ENCODE results near the gene MED7.

MED7 gene

GRCh38 chr5:157184117-157184670 is 41.5 kb upstream of the MED7 start:
- in situ Hi-C loops (cut with HindIII; ENCODE audit: low pct_ligation_motif_present, low sequenced_read_pairs): no loop called here
- no peak for TF ChIP-seq CTCF (IDR thresholded peaks at IDR 0.05; ENCODE audit: low read depth, low read length, missing control alignments)
- Histone ChIP-seq H3K36me3 (replicated peaks) (no peaks in the 10 kb centered on the region), H3K27ac (no peak overlapping the region), H3K27me3 (replicated peaks) (no peaks in the 10 kb centered on the region), H3K4me3 (ENCODE audit: low read depth, low read length) (no peak overlapping the region)
- no peak for DNase-seq

GRCh38 chr5:157182143-157182757 is 39.6 kb upstream of the MED7 start:
- no peaks in the 10 kb centered on the region for H3K36me3 ChIP-seq (replicated peaks)
- TF ChIP-seq CTCF (IDR thresholded peaks at IDR 0.05; ENCODE audit: low read depth, low read length, missing control alignments): no peak
- H3K27me3 ChIP-seq (replicated peaks): no peaks in the 10 kb centered on the region
- in situ Hi-C loops (cut with HindIII; ENCODE audit: low pct_ligation_motif_present, low sequenced_read_pairs): no loop called here
- DNase-seq: no peak
- no peak overlapping the region for H3K27ac ChIP-seq
- no peak overlapping the region for H3K4me3 ChIP-seq (ENCODE audit: low read depth, low read length)

GRCh38 chr5:157180374-157181264 is 38.0 kb upstream of the MED7 start, which contains the start of gene ITK:
ITK (plus strand) TSS chr5:157180840; CDS start chr5:157180978, 138 bp downstream.
- Histone ChIP-seq H3K4me3 (ENCODE audit: low read depth, low read length) (no peak within 1 kb of the TSS), H3K27ac (no peak within 1 kb of the TSS), H3K36me3 (replicated peaks) (no peaks in the 10 kb centered on the region), H3K27me3 (replicated peaks) (no peaks in the 10 kb centered on the region)
- no peak for DNase-seq
- in situ Hi-C loops (cut with HindIII; ENCODE audit: low pct_ligation_motif_present, low sequenced_read_pairs): no loop called here
- TF ChIP-seq CTCF (IDR thresholded peaks at IDR 0.05; ENCODE audit: low read depth, low read length, missing control alignments): no peak

GRCh38 chr5:157178966-157179365 is 36.3 kb upstream of the MED7 start:
- no peak overlapping the region for H3K27ac ChIP-seq
- H3K36me3 ChIP-seq (replicated peaks): no peaks in the 10 kb centered on the region
- in situ Hi-C loops (cut with HindIII; ENCODE audit: low pct_ligation_motif_present, low sequenced_read_pairs): no loop called here
- no peaks in the 10 kb centered on the region for H3K27me3 ChIP-seq (replicated peaks)
- H3K4me3 ChIP-seq (ENCODE audit: low read depth, low read length): no peak overlapping the region
- DNase-seq: no peak
- TF ChIP-seq CTCF (IDR thresholded peaks at IDR 0.05; ENCODE audit: low read depth, low read length, missing control alignments): no peak

- no peak for TF ChIP-seq CTCF (IDR thresholded peaks at IDR 0.05; ENCODE audit: low read depth, low read length, missing control alignments)
- in situ Hi-C loops (cut with HindIII; ENCODE audit: low pct_ligation_motif_present, low sequenced_read_pairs): no loop called here
- Histone ChIP-seq H3K27ac (no peak overlapping the region), H3K27me3 (replicated peaks) (no peaks in the 10 kb centered on the region), H3K4me3 (ENCODE audit: low read depth, low read length) (no peak overlapping the region), H3K36me3 (replicated peaks) (no peaks in the 10 kb centered on the region)
- DNase-seq: no peak
These were observed 35.3 kb upstream of the MED7 start for GRCh38 chr5:157177953-157178352.

Measured in brain microvascular endothelial cell (primary cell).